DMS153 (cell line): ENCODE data around the gene RCVRN.

Experiments
- DNase-seq: peaks from one replicate; lab custom pipeline; 2025; lab: John Stamatoyannopoulos, UW

The RCVRN gene

DNA sequence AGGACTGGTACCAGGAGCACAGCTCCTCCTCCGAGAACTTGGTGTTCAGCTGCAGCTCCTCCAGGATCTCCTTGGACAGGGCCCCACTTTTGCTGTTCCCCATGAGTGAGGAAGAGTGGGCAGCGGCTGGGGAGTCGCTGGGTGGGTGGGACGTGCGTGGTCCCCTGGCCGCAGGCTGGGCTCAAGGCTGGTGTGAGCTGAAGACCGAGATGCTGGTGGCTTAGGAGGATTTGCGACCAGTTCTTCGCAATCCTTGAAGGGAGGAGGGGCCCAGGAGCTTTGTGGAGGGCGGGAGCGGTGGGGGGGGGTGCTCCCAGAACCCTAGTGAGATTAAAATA, at the start of gene RCVRN:
Gene RCVRN, minus strand, starts transcription at position 194 of the 338 bp plus-strand sequence. Its CDS starts 91 bp downstream, at position 103.
- DNase-seq, result no peak

DNA sequence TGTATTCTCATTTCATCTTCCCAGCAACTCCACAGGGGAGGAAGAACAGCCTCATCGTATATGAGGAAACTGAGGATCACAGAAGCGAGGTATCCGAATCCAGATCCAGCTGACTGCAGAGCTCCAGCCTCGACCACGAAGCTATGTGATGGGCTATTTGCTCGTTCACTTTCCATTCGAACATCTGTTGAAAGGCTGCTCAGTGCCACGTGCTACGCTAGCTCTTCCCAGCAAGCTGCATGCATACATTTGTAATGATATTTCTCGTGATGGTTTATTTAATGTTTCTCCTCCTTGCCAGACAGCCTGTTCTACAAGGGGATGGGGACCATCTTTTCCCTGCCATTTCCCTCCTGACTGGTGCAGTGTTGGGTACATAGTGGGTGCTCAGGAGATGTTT, 48.4 kb upstream of the RCVRN start:
- DNase-seq, result no peak

DNA sequence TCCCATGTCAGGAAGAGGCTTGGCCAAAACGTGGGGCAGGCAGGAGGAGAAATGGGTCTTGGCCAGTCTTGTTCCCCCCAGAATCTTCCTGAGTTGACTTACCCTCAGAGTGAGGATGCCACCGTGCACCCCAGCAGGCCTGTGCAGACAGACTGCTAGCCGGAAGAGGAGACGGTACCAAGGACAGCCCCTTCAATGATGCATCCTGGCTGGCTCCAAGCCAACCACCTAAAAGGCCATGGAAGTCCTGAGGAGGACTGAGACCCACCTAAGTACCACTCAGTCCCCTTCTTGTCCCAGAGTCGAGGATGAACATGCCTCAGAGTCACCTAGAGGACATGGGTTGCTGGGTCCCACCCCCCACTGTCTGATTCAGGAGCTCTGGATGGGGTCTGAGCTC, 46.7 kb upstream of the RCVRN start:
- DNase-seq, result no peak

DNA sequence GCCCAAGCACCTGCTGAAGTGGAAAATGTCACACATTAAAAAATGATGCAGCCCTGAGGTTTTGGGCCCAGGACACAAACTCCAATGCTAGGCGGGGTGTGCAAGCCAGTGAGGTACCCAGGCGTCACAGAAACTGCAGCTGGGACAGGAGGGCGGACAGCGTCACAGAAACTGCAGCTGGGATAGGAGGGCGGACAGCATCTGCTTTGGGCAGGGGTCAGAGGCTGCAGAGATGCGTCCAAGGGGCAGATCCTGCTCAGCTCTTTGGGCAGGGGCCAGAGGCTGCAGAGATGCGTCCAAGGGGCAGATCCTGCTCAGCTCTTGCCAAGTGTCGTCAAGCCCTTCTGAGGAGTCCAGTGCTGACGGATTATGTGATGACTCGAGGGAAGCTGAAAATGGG, 43.9 kb upstream of the RCVRN start:
- no peak for DNase-seq

DNA sequence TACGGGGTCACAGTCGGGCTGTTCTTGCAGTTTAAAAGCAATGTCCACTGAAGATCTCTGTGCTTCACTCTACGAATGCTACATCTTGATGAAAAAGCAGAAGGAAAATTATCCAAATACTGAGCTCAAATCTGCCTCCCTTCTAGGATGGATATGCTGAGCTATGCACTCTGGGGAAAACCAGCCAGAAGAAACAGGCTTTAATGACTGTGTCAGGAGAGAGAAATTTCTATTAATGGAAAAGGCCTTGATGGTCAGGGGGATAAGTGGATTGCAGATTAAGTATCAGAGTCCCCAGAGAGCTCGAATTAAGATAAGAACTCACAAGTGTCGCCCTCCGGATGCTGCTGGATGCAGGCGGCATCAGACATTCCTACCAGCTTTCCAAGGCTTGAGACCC, 39.6 kb upstream of the RCVRN start:
- DNase-seq, result no peak

DNA sequence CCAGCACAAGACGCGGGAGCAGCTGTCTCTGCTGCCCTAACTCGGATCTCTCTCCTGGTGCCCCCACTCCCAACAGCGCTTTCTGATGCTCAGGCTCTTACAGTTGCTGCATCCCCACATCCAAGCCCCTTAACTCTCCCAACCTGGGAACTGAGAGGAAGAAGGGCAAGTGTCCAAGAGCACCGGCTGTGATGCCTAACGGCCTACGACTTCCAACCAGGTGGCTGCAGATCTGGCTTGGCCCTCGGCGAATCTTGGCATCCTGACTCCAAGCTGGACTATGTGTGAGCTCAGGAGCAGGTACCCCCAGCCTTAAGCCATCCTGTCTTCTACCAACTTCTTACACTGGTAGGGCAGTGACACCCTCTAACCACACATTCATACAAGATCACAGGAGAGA, 38.3 kb upstream of the RCVRN start:
- DNase-seq, result no peak

DNA sequence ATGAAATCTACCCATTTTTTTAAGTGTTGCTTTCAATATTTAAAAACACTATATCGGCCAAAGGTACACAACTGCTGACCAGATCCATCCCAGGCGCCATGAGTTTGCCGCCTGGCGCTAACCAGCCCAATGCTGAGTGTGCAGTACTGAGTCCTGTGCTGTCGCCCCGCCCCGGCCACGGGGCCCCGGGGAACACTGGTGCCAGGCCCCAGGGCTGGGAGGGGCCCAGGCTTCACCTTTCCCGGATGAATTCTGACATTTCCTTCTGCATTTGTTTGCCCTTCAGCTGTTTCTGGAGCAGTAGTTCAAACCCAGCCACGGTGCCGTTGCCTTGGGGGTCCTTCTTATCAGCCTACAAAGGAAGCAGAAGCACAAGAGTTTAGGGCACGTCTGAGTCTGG, 37.8 kb upstream of the RCVRN start:
- DNase-seq, result no peak

DNA sequence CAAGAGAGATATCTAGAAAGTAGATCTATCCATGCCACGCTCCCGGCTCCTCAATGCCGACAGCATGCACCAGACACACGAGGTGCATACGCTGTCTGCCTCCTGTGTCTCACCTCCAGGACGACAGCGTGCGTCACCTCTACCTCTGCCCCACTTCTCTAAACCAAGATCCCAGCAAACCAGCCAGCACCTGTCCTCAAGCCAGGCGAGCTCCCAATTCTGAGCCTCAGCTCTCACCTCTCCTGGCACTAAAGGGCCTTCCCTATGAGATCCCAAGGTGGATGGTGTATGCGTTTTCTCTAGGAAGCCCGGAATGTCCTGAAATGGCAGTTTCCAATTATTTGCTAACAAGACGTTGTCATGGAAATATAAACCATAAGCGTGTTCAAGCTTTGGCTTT, 36.2 kb upstream of the RCVRN start:
- no peak for DNase-seq

DNA sequence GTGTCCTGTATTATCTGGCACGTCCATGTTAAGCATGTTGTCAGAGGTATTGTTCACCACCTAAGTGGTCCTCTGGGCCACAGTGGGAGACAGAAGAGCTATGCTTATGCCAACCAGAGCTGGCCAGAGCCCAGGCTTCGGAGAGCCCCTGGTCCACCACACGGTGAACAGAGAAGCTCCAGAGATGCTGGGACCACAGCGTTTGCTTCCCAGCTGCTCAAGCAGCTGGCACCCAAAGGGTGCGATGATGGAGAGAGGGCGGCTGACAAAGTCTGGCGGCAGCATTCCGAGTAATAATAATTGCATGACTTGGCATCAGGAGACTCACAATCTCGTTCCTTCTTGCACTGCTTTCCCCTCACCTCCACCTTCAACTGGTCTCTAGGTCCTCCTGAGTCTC, 35.8 kb upstream of the RCVRN start:
- no peak for DNase-seq

DNA sequence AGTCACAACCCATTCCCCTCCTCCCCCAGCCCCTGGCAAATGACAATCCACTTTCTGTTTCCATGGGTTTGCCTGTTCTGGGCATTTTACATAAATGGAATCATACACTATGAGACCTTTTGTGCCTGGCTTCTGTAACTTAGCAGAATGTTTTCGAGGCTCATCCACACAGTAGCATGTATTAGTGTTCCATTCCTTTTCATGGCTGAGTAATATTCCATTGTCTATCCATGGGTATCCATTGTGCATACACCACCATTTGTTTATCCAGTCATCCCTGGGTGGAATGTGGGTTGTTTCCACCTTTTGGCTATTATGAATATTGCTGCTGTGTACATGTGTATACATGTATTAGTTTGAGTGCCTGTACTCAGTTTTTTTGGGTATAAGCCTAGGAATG, 33.7 kb upstream of the RCVRN start:
- DNase-seq, result no peak

DNA sequence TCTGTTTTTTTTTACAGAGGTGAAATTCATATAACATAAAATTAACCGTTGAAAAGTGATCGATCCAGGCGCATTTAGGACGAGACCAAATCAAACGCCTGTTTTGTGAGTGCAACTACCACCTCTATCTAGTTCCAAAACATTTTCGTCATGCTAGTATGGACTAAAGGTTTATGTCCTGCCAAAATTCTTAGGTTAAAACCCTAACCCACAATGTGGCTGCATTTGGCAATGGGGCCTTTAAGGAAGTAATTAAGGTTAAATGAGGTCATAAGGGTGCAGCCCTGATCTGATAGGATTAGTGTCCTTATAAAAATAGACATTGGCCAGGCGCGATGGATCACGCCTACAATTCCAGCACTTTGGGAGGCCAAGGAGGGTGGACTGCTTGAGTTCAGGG, 32.8 kb upstream of the RCVRN start:
- DNase-seq, result no peak

DNA sequence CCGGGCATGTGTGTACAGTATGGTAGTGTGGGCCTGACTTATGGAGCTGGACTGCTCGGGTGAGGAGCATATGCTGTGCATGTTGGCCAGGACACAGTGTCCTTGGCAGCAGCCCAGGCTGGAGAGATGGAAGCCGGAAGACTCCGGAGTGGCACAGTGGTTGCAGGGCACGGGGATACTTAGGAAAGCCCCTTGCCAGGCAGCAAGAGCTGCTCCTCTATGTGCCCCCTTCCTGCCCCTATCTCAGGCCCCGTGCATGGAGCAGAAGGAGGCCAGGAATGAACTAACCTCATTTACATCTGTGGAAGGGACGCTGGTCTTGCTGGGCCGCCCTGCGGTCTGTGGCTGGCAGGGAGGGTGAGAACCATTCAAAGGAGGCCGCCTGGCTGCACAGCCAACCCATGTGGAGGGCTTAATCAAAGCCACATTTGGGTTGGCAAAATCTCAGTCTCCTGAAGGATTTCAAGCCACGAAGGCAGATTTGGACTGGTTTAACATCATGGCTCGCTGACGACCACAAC, 32.2 kb upstream of the RCVRN start:
- no peak for DNase-seq

DNA sequence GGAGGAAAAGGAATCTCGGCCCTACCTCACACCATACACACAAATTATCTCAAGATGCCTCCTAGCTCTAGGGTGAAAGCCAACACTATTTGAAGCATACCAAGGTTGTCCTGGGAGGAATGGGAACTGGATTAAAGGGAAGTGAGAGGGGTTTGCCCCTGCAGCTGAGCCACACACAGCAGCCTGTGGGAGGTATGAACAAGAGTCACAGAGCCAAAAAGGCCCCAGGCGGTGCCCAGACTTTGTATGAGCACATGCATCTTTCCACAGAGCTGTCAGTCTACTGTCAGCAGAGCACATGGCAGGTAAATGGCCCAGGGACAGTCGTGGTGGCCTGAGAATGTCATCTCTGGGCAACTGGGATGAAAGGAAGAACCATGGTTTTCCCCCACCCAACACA, 31.0 kb upstream of the RCVRN start:
- no peak for DNase-seq

DNA sequence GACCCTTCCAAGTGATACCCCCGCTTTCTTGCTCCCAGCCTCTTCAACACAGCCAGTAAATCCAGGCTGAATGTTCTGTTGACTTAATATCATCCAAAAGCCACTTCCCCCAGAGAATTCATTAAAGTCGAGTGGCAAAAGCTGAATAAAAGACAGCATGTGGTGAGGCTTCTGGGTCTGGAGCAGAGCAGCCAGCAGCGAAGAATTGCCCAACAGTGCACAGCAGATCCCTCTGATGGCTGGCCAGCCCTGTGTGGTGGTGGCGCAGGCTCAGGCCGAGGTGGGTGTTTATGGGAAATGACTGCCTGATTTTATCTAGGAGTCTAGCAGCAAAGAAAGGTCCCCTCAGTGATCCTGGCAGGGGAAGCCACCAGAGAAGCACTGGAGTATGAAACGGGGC, 30.3 kb upstream of the RCVRN start:
- no peak for DNase-seq

DNA sequence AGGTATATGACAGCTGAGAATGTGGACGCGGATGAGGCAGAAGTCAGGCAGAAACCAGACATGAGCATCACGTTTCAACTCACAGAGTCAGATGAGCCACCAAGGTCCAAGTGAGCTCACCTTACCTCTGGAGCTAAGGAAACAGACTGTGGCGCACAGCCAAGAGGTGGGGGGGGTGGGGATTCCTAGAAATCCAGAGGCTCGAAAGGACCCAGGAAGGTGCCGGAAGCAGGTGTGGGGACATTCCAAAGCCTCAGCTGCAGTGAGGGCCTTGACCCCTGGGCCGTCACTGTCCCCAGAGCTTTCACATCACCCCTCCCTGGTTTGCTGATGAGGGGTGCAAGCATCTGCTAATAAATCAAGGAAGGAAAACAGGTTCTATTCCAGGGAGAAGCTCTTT, 29.3 kb upstream of the RCVRN start:
- no peak for DNase-seq

DNA sequence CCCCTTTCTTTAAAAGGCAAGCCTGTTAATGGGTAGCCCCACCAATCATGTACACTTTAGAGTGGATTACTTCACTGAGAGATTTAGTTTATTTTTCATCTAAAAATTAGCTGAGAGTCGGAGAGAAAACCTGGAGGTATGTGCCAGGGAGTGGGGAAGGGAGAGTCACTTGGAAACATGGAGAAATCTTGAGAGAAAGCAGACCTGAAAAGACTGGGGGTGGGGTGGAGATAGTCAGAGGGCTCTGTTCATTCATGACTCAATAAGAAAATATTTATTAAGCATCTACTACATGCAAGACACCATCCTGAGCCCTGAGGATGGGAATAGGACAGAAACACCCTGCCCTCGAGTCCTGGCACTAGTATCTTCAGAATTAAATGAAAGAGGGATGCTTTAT, 27.4 kb upstream of the RCVRN start:
- no peak for DNase-seq

DNA sequence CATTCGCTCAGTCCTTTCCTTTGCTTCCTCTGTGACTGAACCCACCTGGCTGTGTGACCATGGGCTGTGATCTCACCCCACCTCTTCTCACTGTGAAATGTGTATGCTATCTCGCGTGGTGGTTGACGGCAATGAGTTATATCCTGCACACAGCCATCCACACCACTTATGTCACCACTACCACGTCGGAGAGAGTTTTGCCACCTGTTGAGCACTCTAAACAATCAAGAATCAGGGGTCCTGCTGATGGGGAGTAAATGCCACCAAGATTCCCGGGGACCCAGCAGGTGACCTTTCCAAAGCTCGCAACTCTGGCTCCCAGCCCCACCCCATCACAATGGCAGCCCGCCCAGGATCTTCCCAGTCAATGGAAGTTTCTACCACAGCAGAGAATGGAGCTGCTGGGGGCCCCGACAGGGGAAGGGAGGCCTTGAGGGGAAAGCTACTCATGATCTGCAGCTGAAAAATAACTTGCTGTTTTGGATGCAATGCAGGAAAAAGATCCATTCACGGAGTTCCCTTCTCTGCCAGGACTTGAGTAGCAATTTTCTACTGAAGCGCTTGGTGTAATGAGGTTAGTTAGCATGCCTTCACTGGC, 26.2 kb upstream of the RCVRN start:
- no peak for DNase-seq

DNA sequence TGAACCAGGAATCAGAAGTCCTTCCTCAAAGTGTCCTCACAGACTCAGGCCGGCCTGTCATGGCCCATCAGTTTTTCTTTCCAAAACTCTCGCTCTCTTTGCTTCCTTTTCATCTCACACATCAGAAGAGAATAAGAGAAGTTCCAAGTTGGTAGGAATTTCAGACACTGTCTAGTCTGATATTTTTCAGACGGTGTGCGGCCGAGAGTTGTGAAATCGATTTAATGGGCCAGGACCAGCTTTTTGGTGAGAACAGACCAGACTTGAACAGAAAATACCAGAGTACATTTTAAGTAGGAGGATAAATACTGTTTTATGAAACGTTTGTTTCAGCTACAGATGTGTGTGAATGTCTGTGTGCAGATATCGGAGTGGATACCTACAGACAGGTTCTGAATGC, 24.8 kb upstream of the RCVRN start:
- no peak for DNase-seq

DNA sequence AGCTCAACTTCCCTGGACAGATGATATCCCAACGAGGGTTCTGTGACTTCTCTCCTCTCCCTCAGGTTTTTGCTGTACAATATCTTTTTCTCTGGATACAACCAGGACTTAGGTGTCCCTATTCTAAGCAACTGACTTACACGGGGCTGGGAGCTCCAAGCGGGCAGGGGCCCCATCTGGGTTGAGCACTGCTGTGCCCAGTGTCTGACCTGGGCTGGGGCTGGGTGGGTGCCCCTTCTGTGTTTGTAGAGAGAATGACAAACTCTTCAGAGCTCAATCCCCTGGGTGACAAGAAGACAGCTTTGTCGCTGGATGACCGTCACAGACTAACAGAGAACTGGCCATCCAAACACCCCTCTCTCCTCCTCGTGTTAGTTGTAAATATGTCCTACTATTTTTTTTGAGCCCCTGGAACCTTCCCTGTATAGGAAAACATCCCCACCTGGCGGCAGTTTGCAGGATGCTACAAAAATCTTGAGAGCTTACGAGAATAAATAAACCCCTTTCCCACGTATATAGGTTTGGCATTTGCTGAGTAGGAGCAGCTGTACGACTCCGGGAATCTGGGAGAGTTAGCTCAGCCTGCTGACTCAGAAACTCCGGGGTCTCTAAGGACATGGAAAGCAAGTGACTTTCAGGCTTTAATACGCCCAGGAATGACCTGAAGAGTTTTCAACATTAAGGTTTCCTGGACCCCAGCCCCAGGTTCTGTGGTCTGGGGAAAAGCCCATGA, 23.7 kb upstream of the RCVRN start:
- no peak for DNase-seq

DNA sequence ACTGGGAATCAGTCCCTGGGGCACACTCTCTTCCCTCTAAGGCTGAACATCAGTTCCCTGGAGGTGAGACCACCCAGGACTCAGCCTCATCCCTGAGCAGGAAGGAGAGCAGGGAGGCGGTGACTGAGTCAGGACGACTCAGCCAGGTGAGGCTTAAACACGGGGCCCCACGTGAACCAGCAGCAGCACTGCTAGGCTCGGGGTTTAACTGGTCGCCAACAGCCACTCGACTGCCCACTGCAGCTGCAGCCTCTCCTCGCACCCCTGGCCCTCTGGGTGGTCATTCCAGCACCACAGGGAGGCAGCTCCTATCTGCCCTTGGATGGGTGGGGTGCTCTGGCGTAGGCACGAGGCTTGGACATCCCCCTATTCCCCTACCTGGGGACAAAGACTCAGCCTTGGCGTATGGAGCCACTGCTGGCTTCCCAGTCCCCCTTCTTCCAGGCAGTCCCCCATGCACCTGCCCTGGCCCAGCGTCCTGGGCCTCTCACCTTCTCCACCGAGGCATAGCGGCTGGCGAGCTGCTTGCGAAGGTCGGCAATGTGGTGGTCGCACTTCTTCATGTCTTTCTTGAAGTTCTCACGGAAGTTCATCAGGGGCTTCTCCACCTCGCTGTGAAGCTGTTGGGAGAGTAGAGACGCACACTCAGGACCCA, 21.2 kb upstream of the RCVRN start:
- DNase-seq, result no peak

DNA sequence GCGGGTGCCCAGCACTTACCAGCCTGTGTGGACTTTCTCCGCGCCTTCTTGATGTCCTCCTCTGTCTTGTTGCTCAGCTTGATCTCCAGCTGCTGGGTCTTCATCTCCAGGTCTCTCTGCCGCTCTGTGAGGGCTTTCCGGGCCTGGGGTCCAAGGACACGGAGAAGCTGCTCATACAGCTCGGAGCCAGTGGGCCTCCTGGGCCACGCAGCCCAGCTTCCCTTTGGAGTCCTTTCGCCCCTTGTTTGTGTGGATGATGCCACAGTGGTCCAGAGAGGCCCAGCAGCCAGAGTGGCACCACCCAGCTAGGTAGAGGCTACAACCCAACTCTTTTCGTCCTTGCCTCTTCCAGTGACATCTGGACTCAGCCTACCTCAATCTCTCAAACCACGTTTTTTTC, 20.4 kb upstream of the RCVRN start:
- no peak for DNase-seq

DNA sequence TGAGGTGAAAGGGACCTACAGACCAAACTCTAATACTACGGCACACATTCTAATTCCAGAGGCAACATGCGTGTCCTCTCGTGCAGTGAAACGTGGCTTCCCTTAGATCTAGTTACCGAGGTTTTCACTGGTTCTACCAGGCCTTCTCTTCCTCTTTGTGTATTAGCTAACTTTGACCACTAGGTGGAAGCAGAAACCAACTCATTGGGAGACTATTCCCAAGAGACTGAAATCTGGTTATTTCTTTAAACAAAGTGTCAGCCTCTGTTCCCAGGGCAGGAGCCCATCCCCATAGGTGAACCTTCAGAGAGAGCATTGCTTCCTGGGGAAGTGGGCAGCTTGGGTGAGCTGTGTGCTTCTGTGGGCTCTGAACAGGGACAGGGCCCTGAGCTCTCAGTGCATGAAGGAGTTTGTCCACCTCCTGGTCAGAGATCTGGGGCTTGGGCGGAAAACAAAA, 19.7 kb upstream of the RCVRN start:
- DNase-seq, result peak; percentile 23
